Inferior parietal cortex (tissue), 1 donor: Measurements from ENCODE around the gene ARHGAP32.
"Not testable (repeated sequence)": the region's sequence is repeated elsewhere in the genome, so short reads cannot be mapped to it uniquely, and the experiment has no call there.

Source experiments
- DNase-seq: peaks from one replicate; pipeline ENCODE4 v3.0.0-alpha.2; 2016; ENCODE audit errors: extremely low spot score

Gene ARHGAP32

DNA sequence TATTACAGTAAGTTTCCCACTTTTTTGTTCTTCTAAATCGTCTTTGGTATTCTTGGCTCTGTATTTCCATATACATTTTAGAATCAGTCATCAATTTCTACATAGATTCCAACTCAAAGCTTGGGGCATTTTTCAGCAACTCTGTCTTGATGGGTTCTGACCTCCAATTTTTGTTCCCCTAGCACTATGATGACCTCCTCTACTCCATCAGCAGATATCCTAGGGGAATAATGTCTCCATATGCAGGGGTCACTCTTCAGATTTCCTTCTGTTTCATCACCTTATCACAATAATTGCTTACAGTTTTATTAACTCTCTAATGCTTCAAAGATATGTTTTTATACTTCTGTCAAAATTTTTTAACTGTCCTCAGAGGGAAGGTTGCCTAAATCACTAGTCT is 158.1 kb downstream of the ARHGAP32 start:
- DNase-seq: no peak

DNA sequence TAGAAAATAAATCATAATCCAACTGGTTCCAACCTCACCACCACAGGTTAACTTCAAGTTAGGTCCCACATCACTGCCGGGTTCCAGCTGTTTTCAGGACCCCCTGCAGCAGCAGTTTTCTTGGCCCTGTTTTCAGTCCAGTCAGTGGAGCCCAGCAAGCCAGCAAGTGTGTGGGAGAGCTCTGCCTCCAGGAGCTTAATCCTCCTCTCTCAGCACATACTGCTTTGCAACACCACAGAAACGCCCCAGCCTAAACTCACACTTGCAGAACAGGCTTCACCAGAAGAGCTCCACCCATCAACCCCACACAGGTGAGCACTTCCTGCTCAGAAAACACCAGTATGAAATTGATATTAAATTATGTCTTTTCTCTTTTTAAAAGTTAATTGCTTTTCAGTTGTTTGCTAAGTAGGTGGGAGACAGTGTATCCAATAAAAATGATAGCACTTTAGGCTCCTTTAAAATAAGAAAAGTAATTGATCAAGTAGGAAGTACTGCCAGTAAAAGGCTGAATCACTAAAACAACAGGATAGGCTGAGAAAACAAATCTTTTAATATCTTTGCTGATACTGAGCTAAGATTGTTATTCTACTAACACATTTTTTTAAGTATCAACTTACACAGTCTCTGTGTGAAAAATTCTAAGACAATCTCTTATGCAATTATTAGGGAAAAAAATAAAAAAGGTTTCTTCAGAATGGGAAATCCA is 168.0 kb downstream of the ARHGAP32 start:
- no peak for DNase-seq

DNA sequence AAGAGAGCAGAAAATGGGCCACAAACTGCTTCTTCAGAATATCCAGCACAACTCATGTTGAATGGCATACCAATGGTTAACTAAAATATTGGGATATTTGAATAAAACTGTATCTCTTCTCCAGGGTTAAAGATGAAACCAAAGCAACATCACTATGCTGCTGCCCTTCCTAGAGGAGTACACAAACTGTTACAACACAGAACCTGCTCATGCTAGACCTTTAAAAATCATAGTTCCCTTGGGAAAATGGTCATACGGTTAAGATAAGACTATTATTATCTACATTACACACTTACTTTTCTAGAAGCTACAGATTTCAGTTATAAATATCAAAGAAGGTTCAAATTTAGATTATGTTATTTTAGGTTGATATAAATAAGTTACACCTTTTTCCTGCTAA is 170.8 kb downstream of the ARHGAP32 start:
- no peak for DNase-seq

DNA sequence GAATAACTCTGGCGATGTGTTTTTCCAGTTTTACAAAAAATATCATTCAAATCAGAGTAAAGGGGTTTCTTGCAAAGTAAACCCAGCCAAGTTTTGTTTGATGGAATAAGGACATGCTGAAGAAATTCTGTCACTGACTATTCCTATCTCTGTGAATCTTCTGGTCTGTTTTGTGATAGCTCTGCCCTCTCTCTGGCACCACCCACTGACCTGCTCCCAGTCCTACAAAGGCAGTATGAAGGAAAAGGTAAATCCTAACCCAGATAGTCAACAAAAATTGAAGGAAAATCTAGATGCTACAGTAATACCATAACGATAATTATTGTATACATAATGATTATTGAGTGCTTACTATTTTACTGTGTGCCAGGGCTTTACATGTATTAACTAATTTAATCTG is 173.1 kb downstream of the ARHGAP32 start:
- no peak for DNase-seq

GRCh38 chr11:129018126-129018525 is 174.0 kb downstream of the ARHGAP32 start:
- DNase-seq: no peak

DNA sequence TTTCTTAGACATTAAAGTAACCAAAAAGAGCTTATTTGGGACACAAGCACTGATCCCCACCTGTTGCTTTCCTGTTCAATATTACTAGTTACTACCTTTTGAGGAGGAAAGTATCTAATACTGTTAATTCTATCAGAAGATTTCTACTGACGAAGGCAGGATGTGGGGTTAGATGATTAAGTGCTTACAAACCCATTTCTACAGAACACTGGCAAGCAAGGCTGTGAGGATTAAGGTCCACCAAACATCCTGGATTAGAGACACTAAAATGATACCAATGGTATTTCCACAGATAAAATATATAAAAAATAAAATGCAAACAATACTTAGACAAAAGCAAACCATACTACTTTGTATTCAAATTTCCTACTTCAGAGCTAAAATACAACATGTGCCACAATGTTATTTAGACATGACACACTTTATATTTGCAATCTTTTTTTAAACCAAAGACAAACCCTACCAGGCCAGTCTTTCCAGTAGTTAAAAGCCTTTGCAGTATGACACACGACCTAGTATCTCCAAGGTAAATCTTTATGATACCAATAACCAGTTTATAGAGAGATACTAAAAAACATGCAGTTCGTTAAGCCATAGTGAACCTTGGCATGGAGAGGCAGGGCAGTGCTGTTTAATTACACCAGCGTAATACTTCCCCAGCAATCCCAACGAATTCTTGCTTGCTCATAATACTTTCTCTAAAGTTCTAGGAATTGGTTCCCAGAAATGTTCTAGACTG is 178.2 kb downstream of the ARHGAP32 start:
- no peak for DNase-seq

- no peak for DNase-seq
Observed at GRCh38 chr11:129012880-129013279, 179.2 kb downstream of the ARHGAP32 start.

- no peak for DNase-seq
Observed at GRCh38 chr11:129006161-129006560, 186.0 kb downstream of the ARHGAP32 start.

DNA sequence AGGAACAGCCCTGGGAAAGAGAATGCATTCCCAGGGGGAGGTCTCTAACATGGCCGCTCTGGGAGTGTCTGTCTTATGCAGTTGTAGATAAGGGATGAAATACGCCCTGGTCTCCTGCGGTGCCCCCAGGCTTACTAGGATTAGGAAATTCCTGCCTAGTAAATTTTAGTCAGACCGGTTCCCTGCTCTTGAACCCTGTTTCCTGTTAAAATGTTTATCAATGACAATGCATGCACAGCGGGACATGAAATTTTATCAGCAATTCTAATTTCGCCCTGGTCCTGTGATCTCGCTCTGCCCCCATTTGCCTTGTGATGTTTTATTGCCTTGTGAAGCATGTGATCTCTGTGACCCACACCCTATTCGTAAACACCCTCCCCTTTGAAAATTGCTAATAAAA is 193.0 kb downstream of the ARHGAP32 start:
- DNase-seq: not testable (repeated sequence)

DNA sequence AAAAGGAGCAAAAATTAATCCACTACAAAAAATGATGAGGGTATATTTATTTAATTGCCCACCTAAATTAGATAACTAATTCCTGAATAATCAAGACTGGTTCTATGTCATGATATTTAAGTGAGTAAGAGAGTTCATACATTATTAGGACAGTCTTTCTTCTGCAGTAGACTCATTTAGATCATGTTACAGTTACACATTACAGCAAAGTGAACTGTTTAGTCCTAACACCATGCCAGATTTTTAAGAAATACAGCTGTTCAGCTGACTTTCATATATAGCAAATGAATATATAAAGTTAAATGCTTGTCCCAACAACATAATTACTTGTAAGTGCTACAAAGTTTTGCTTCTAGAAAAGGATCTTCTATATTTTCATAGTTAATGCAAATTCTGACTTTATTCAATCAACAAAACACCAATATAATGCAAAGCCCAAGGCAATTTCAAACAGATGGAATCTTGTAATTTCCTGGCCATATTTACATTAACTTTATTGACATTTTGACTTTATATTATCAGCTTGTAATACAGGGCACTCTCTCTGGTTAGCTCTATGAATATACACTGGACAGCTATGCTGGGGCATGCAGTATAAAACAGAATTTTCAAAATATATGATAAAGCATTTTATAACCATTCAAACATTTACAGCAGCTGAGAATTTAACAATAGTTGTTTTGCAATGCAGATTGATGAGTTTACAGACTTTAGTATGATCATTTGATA is 203.7 kb downstream of the ARHGAP32 start:
- DNase-seq: no peak

GRCh38 chr11:128985880-128986279 is 206.2 kb downstream of the ARHGAP32 start:
- DNase-seq: no peak

- DNase-seq: no peak
Observed at GRCh38 chr11:128983023-128983422, 209.1 kb downstream of the ARHGAP32 start.

DNA sequence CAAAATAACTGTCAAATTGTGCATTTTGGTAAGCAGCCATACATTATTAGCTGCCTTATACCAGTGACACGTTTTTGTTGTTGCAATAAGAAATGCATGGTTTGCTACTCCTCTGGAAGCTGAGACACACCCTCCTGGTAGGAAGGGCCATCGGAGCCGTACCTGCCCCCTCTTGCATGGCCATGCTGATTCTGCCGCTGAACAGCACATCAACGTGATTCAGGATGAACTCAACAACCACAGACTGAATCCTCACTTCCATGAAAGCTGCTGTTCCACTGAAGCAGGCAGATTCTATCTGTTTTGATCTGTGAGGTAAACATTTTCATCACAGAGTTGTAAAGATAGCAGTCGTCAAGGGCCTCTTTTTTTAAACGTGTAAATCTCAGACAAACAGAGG is 210.9 kb downstream of the ARHGAP32 start:
- DNase-seq: no peak

DNA sequence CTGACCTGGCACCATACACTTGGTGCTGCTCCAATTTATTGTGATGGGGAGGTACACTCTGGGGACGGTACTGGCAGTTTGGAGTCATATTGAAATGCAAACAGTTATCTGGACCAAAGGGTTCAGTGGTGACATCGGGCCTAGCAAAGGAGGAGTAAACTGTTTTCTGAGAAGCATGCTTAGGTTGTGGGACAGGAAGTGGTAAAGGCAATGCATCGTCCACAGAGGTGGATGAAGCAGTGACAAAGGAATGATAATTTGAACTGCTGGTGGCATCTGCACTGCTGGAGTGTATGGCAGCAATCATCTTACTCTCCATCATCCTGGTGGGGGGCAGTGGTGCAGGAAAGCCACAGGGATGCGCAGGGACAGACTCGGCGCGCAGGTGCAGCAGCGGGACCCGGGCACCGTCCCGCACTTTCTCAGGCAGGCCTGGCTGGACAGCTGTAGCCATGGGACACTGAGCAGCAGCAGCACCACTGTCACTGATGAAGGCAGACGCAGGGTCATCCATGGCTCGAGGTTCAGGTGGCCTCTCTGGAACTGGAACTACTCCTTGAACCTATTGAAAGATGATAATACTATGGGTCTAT is 221.4 kb downstream of the ARHGAP32 start:
- no peak for DNase-seq

DNA sequence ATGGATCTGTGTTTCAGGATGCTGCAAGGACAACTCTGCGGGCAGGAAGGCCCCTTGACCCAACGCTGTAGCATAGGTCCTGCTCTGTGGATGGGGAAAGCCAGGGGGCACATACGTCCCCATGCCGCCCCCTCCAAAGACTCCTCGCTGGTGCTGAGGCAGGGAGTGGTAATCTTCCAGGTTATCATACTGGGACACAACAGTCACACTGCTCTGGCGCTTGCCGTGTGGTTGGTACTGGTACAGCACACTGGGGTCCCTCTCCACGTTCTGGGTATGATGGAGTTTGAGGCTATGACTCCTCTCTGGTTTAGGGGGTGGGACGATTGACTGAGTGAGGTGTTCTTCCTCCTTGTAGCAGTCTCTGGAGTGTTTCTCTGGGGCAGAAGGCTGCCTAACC is 223.2 kb downstream of the ARHGAP32 start:
- DNase-seq: no peak

DNA sequence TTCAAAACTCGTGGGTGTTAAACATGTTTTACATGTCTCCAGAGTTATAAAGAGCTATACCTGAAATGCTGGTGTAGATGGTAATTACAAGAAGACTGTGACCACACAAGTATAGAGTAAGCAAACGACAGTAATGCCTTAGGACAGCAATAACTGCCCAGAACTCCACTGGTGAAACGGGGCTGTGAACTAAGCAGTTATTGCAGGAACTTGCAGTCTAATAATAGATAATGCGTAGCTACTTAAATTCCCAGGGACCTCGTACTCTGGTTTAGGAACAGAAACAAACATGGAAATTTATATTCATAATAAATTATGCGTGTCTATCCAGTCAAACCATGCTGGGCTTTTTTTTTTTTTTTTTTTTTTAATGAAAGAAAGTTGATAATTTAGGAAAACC is 224.5 kb downstream of the ARHGAP32 start:
- DNase-seq: no peak

GRCh38 chr11:128965485-128965884 is 226.6 kb downstream of the ARHGAP32 start:
- DNase-seq: no peak

DNA sequence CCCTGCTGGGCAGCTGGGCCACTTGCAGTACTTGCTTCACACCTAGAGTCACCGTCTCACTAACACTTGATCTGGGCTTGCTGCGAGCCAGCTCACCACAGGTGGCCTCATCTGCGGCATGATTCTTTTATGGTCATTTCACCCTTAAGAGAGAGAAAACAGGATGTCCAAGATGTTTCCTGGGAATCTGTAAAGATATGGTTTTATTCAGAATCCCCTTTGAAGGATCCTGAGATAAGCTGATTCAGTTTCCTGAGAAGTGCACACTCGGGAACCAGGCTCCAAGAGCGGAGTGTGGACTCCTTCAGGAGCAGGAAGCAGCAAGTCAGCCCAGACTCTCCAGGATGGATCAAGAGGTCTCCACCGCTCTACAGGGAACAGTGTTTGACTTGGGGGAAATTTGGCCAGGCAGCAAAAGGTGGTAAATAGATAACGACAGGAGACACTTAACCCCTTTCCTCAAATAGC is 227.6 kb downstream of the ARHGAP32 start:
- no peak for DNase-seq

- peak; percentile 29 for DNase-seq
Observed at GRCh38 chr11:128963744-128964325, 228.3 kb downstream of the ARHGAP32 start.

GRCh38 chr11:128962896-128963295 is 229.2 kb downstream of the ARHGAP32 start:
- no peak for DNase-seq

DNA sequence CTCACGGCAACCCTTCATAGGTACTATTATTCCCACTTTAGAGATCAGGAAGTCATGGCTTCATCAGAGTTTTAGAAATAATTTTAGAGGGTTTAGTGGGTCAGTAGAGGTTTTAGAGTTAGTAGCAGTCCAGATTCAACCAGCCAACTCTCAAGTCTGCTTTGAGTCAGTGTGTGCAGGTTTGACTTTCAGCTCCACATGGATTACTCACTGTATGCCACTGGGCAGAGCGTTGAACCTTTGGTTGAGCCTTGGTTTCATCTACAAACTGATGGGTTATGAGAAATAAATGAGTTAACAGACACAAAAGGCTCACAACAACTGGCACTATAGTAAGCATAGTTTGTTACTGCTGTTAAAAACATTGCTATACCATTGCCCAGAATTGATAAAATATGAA is 230.5 kb downstream of the ARHGAP32 start:
- DNase-seq: no peak

- DNase-seq: no peak
Observed at GRCh38 chr11:128957202-128957482, 235.0 kb downstream of the ARHGAP32 start.
